HepG2 (cell line): ENCODE results near the gene RAD17. TPM values are rescaled to one million over a fixed set of nuclear protein-coding genes. Genes with fewer than 3 reads are reported as not detected.
"Not testable (repeated sequence)": the region's sequence is repeated elsewhere in the genome, so short reads cannot be mapped to it uniquely, and the experiment has no call there.

ENCODE experiments used
- ATAC-seq: fragments of 200-7000 bp; cut with Tn5 transposase; 3 replicates; pipeline ENCODE4 v1.9.1; 2020; ENCODE audit warnings: mild to moderate bottlenecking, moderate library complexity
- BruUV-seq: library from RNA; stranded (reverse); fragments of 400-500 nt; replicated peaks from 2 replicates; lab custom pipeline; 2021; lab: Mats Ljungman, UMichigan
- CTCF ChIA-PET: fragments of 300-600 bp; formaldehyde crosslinking; extraction: SDS; loops from one replicate; lab custom pipeline; 2021; ENCODE audit warnings: low total read pairs, inconsistent platforms, low intra/inter-chr PET ratio; lab: Yijun Ruan, JAX
- POLR2A ChIA-PET: fragments of 350-600 bp; sonication (Branson Sonifier 250); formaldehyde crosslinking; loops from one replicate; lab custom pipeline; 2020; ENCODE audit warnings: antibody characterized with exemption, inconsistent platforms; lab: Yijun Ruan, JAX
- DNase-seq: peaks from one replicate; pipeline ENCODE4 v3.0.0-alpha.2; 2015; ENCODE audit warnings: low spot score
- FAIRE-seq: peaks from 3 replicates; lab custom pipeline; 2011; peaks lifted over from hg19 to GRCh38; lab: Jason Lieb, UNC
- H2AFZ ChIP-seq: one replicate; pipeline ENCODE4 v1.6.1; 2011; ENCODE audit warnings: low read length, inconsistent platforms
- H3K27ac ChIP-seq: fragments of 300-600 bp; 3 replicates; pipeline ENCODE4 v1.8.0; 2011; ENCODE audit warnings: mixed run types, mild to moderate bottlenecking, mixed read lengths, low read length, inconsistent platforms; ENCODE audit not compliant: insufficient read depth; ENCODE audit errors: extremely low read length
- H3K27me3 ChIP-seq, 2 experiments: fragments of 200-600 bp in 1 of 2; 2 replicates in 1 of 2; 3 replicates in 1 of 2; pipeline versions ENCODE4 v1.6.0 to v1.8.0; 2011; ENCODE audit warnings: low read length in 2 of 2, mild to moderate bottlenecking in 2 of 2, moderate library complexity in 2 of 2, inconsistent platforms in 1 of 2; ENCODE audit not compliant: insufficient read depth in 2 of 2, control insufficient read depth in 1 of 2
- H3K36me3 ChIP-seq, 2 experiments: fragments of 200-600 bp in 1 of 2; replicated peaks in 1 of 2; 2 replicates in 1 of 2; 3 replicates in 1 of 2; pipeline versions ENCODE4 v1.5.1 to v1.8.0; 2011; ENCODE audit warnings: low read length in 2 of 2, inconsistent platforms in 1 of 2; ENCODE audit not compliant: insufficient read depth in 2 of 2, control insufficient read depth in 1 of 2
- H3K4me1 ChIP-seq: 2 replicates; pipeline ENCODE4 v1.5.1; 2012; ENCODE audit warnings: low read length, inconsistent platforms; ENCODE audit not compliant: insufficient read depth
- H3K4me2 ChIP-seq: 2 replicates; pipeline ENCODE4 v1.6.0; 2011; ENCODE audit warnings: low read depth, low read length, inconsistent platforms
- H3K4me3 ChIP-seq, 3 experiments: fragments of 200-600 bp in 1 of 3; sonication (generic), shearing (Covaris generic) in 1 of 3; replicated peaks in 1 of 3; 2 replicates each; pipeline ENCODE4 v1.5.1; 2011 to 2016; ENCODE audit warnings: low read length in 3 of 3, inconsistent platforms in 2 of 3, low read depth in 2 of 3, mild to moderate bottlenecking in 2 of 3, control low read depth in 1 of 3, mixed read lengths in 1 of 3; ENCODE audit not compliant: insufficient read depth in 1 of 3
- H3K79me2 ChIP-seq: one replicate; pipeline ENCODE4 v1.6.1; 2011; ENCODE audit warnings: low read length, inconsistent platforms; ENCODE audit not compliant: insufficient read depth
- H3K9ac ChIP-seq: 2 replicates; pipeline ENCODE4 v1.6.0; 2011; ENCODE audit warnings: mild to moderate bottlenecking, low read depth, low read length, inconsistent platforms; ENCODE audit not compliant: insufficient read depth
- H3K9me3 ChIP-seq: 2 replicates; pipeline ENCODE4 v1.5.1; 2012; ENCODE audit warnings: mild to moderate bottlenecking, low read length
- H4K20me1 ChIP-seq: 2 replicates; pipeline ENCODE4 v1.6.0; 2011; ENCODE audit warnings: inconsistent platforms, mild to moderate bottlenecking, low read length, moderate library complexity; ENCODE audit not compliant: insufficient read depth
- CEBPB ChIP-seq: IDR thresholded peaks from 2 replicates; pipeline ENCODE4 v1.6.1; 2011; ENCODE audit warnings: low read depth, low read length, improper control_type of control experiment, borderline replicate concordance
- DPF2 ChIP-seq: sonication (generic); formaldehyde crosslinking; IDR thresholded peaks from 2 replicates; pipeline ENCODE4 v1.4.0; 2020; ENCODE audit warnings: mild to moderate bottlenecking, low read depth, missing genetic modification reagents, borderline replicate concordance
- E2F5 ChIP-seq: sonication (generic); formaldehyde crosslinking; conservative IDR thresholded peaks from 2 replicates; pipeline ENCODE4 v1.4.0; 2020; ENCODE audit warnings: missing genetic modification reagents
- SALL1 ChIP-seq: sonication (generic); formaldehyde crosslinking; IDR thresholded peaks from 2 replicates; pipeline ENCODE4 v1.8.0; 2022; ENCODE audit warnings: mild to moderate bottlenecking, missing genetic modification reagents
- ZNF510 ChIP-seq: sonication (generic); formaldehyde crosslinking; IDR thresholded peaks from 2 replicates; pipeline ENCODE4 v1.4.0; 2020; ENCODE audit warnings: low read depth, mild to moderate bottlenecking, missing genetic modification reagents
- ZNF670 ChIP-seq: sonication (generic); formaldehyde crosslinking; IDR thresholded peaks from 2 replicates; pipeline ENCODE4 v1.8.0; 2022; ENCODE audit warnings: mild to moderate bottlenecking, missing genetic modification reagents, borderline replicate concordance
- ZNF749 ChIP-seq: sonication (generic); formaldehyde crosslinking; IDR thresholded peaks from 2 replicates; pipeline ENCODE4 v1.8.0; 2022; ENCODE audit warnings: mild to moderate bottlenecking, missing genetic modification reagents, moderate library complexity, borderline replicate concordance
- ZNF770 ChIP-seq: sonication (generic); formaldehyde crosslinking; IDR thresholded peaks from 2 replicates; pipeline ENCODE4 v1.5.0; 2020; ENCODE audit warnings: mild to moderate bottlenecking, missing genetic modification reagents
- ZNF83 ChIP-seq: sonication (generic); formaldehyde crosslinking; IDR thresholded peaks from 2 replicates; pipeline ENCODE4 v1.4.0; 2020; ENCODE audit warnings: missing genetic modification reagents, mild to moderate bottlenecking, borderline replicate concordance
- ZSCAN30 ChIP-seq: sonication (generic); formaldehyde crosslinking; IDR thresholded peaks from 2 replicates; pipeline ENCODE4 v1.5.0; 2020; ENCODE audit warnings: mild to moderate bottlenecking, missing genetic modification reagents
- WGBS: methylation state at CpG from one replicate; pipeline ENCODE4 v1.1.6; 2017; ENCODE audit warnings: low lambda C conversion rate; 5-methylcytosine and 5-hydroxymethylcytosine counted together
- in situ Hi-C: cut with HindIII; loops from 2 replicates; pipeline ENCODE4 v1.10.0; 2017; ENCODE audit warnings: low pct_unique_long_range_greater_than_20kb; ENCODE audit not compliant: extremely low pct_ligation_motif_present
- intact Hi-C: fragments of 100-400 bp; cut with micrococcal nuclease; formaldehyde crosslinking; loops from one replicate; pipeline ENCODE4 v1.10.0; 2022; ENCODE audit not compliant: unreplicated experiment
- polyA plus RNA-seq, 8 experiments: library from polyadenylated mRNA; depleted of rRNA in 3 of 8; stranded (reverse) in 7 of 8; unstranded in 1 of 8; fragments of >200 nt; fragmentation: Illumina TruSeq in 4 of 8; extraction: Trizol in 4 of 8; gene quantifications; 2 replicates each; pipeline versions ENCODE4 v1.2.1 to v1.2.3, GENCODE V29; 2011 to 2016; ENCODE audit warnings: low read depth in 4 of 8, missing spikeins in 1 of 8, mixed read lengths in 1 of 8; ENCODE audit not compliant: insufficient read depth in 1 of 8
- total RNA-seq, 5 experiments: library from RNA; depleted of rRNA; stranded (reverse); fragments of >200 nt; fragmentation: Illumina TruSeq; extraction: Trizol; gene quantifications; 2 replicates each; pipeline ENCODE4 v1.2.3, GENCODE V29; 2016; ENCODE audit warnings: low read depth in 1 of 5

RAD17 gene
- total and polyA plus RNA-seq, 2 of the 13 experiments (the other 11 are each of a cell fraction or from before 2014, with no cell fraction given), result 24.0 to 25.9 TPM

DNA sequence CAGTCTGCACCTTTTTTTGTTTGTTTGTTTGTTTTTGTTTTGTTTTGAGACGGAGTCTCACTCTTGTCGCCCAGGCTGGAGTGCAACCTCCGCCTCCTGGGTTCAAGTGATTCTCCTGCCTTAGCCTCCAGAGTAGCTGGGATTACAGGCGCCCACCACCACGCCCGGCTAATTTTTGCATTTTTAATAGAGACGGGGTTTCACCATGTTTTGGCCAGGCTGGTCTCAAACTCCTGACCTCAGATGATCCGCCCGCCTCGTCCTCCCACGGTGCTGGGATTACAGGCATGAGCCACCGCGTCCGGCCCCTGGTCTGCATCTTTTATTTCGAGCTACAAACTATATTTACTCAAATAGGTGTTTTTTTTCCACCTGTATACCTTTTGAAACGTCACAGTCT lies 717 bp downstream of the RAD17 start:
- H2AFZ ChIP-seq, intact Hi-C loops, H3K9me3 ChIP-seq, ATAC-seq, FAIRE-seq, in situ Hi-C loops, CTCF ChIA-PET, H3K27me3 ChIP-seq, DNase-seq: not testable (repeated sequence)
- TSS peak; percentile 66 for BruUV-seq
- WGBS, result 1% methylated on average over 16 of the region's 16 CpGs
- peaks cover 12% of the 10 kb centered on the region for H4K20me1 ChIP-seq
- peaks cover 62% of the 10 kb centered on the region for H3K79me2 ChIP-seq
- H3K9ac ChIP-seq, result peak overlapping the region; percentile 95
- peaks cover 5 to 21% of the 10 kb centered on the region in 2 experiments; a peak in 4 of 5 replicates for H3K36me3 ChIP-seq
- peaks cover 41% of the 10 kb centered on the region for H3K4me1 ChIP-seq
- peak overlapping the region; percentile 81 for H3K4me2 ChIP-seq
- H3K4me3 ChIP-seq, result peak overlapping the region; percentile 88 to 99 (median 93)
- POLR2A ChIA-PET, result interaction anchor here (0.6 to 1.2 kb wide), 2 partner anchors 35 to 148 kb away, joined by 3 read pairs; no protein-coding TSS in a partner anchor
- 0 out of 2 replicates have a peak, but pooled peaks have one; percentile 23 for TF ChIP-seq ZSCAN30 (CRISPR knock-in tag)
- peak; percentile 57; the same call in 1 of the 2 replicates for TF ChIP-seq ZNF770 (CRISPR knock-in tag)
- 0 out of 2 replicates have a peak, but pooled peaks have one; percentile 1 for TF ChIP-seq ZNF670 (CRISPR knock-in tag)
- TF ChIP-seq, all 625 proteins: peak for 3; not testable (repeated sequence) for 622
- H3K27ac ChIP-seq, result peak overlapping the region; percentile 100

DNA sequence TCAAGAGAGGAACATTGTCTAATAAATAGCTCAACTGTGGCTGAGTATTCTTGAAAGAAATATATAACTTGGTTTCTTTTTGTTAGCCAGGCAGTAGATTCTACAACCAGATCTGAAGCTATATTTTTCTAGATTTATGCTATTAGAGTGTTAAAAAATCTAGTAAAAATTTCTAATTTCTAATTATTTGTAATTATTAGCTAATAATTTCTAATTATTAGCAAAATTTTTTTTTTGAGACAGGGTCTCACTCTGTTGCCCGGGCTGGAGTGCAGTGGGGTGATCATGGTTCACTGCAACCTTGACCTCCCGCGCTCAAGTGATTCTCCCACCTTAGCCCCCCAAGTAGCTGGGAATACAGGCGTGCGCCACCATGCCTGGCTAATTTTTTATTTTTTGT lies 2.8 kb downstream of the RAD17 start:
- Histone ChIP-seq H3K27ac (no peak overlapping the region), H3K27me3 (no peaks in the 10 kb centered on the region; a peak in 1 of 5 replicates), H2AFZ (no peak overlapping the region), H3K4me2 (peak overlapping the region; percentile 81), H3K9me3 (no peaks in the 10 kb centered on the region), H3K4me3 (no peak overlapping the region; a peak in 1 of 6 replicates), H3K4me1 (peaks cover 25% of the 10 kb centered on the region), H3K79me2 (peaks cover 42% of the 10 kb centered on the region), H3K9ac (no peak overlapping the region), H4K20me1 (peaks cover 4% of the 10 kb centered on the region; the same call in 1 of the 2 replicates), H3K36me3 (peaks cover 5 to 17% of the 10 kb centered on the region in 2 experiments)
- 98% methylated on average over 5 of the region's 5 CpGs for WGBS
- POLR2A ChIA-PET, result interaction anchor here (1.0 to 1.9 kb wide), 2 partner anchors 40 to 279 kb away, joined by 3 to 5 read pairs; partner anchors contain the start of gene CCDC125
- CTCF ChIA-PET, result no interaction called here
- in situ Hi-C loops, result no loop called here
- DNase-seq (no peak), FAIRE-seq (no peak), ATAC-seq (no peak)
- no peak for TF ChIP-seq DPF2
- no peak for TF ChIP-seq ZNF83 (CRISPR knock-in tag)
- no peak for TF ChIP-seq ZNF510
- no peak for TF ChIP-seq SALL1 (CRISPR knock-in tag)
- TF ChIP-seq CEBPB, result no peak
- no peak for TF ChIP-seq ZNF749 (CRISPR knock-in tag)
- TF ChIP-seq E2F5 (CRISPR knock-in tag), result no peak
- intact Hi-C loops, result no loop called here
- no TSS peak for BruUV-seq
